ENCODE data around the gene YAE1. TPM values are rescaled to one million over a fixed set of nuclear protein-coding genes. Genes with fewer than 3 reads are reported as not detected.

YAE1 gene
- total RNA-seq, 1 donor from 2014 or later: 13.2 TPM

GRCh38 chr7:39554583-39555165 is 11.5 kb upstream of the YAE1 start:
- no peak overlapping the region for H3K4me3 ChIP-seq (ENCODE audit: low read depth, low read length)
- no peak for DNase-seq (ENCODE audit: low read depth)
- FAIRE-seq: no peak
- TF ChIP-seq CTCF (IDR thresholded peaks at IDR 0.05; ENCODE audit: insufficient read depth, low read length, severe bottlenecking): no peak
- H3K27me3 ChIP-seq (ENCODE audit: control insufficient read depth, insufficient read depth, low read length): peaks cover 2% of the 10 kb centered on the region
- H3K36me3 ChIP-seq (ENCODE audit: control insufficient read depth, insufficient read depth, low read length): no peaks in the 10 kb centered on the region

GRCh38 chr7:39557222-39557621 is 9.0 kb upstream of the YAE1 start:
- H3K4me3 ChIP-seq (ENCODE audit: low read depth, low read length): no peak overlapping the region
- TF ChIP-seq CTCF (IDR thresholded peaks at IDR 0.05; ENCODE audit: insufficient read depth, low read length, severe bottlenecking): no peak
- no peaks in the 10 kb centered on the region for H3K36me3 ChIP-seq (ENCODE audit: control insufficient read depth, insufficient read depth, low read length)
- FAIRE-seq (no peak), DNase-seq (ENCODE audit: low read depth) (no peak)
- H3K27me3 ChIP-seq (ENCODE audit: control insufficient read depth, insufficient read depth, low read length): peaks cover 2% of the 10 kb centered on the region

GRCh38 chr7:39557911-39558310 is 8.3 kb upstream of the YAE1 start:
- DNase-seq (ENCODE audit: low read depth) (no peak), FAIRE-seq (no peak)
- Histone ChIP-seq H3K36me3 (ENCODE audit: control insufficient read depth, insufficient read depth, low read length) (no peaks in the 10 kb centered on the region), H3K27me3 (ENCODE audit: control insufficient read depth, insufficient read depth, low read length) (peaks cover 2% of the 10 kb centered on the region), H3K4me3 (ENCODE audit: low read depth, low read length) (no peak overlapping the region)
- TF ChIP-seq CTCF (IDR thresholded peaks at IDR 0.05; ENCODE audit: insufficient read depth, low read length, severe bottlenecking): no peak

GRCh38 chr7:39560408-39560807 is 5.8 kb upstream of the YAE1 start:
- FAIRE-seq (no peak), DNase-seq (ENCODE audit: low read depth) (no peak)
- TF ChIP-seq CTCF (IDR thresholded peaks at IDR 0.05; ENCODE audit: insufficient read depth, low read length, severe bottlenecking): no peak
- Histone ChIP-seq H3K27me3 (ENCODE audit: control insufficient read depth, insufficient read depth, low read length) (no peaks in the 10 kb centered on the region), H3K4me3 (ENCODE audit: low read depth, low read length) (no peak overlapping the region), H3K36me3 (ENCODE audit: control insufficient read depth, insufficient read depth, low read length) (no peaks in the 10 kb centered on the region)

- Histone ChIP-seq H3K36me3 (ENCODE audit: control insufficient read depth, insufficient read depth, low read length) (no peaks in the 10 kb centered on the region), H3K4me3 (ENCODE audit: low read depth, low read length) (no peak overlapping the region), H3K27me3 (ENCODE audit: control insufficient read depth, insufficient read depth, low read length) (no peaks in the 10 kb centered on the region)
- DNase-seq (ENCODE audit: low read depth) (no peak), FAIRE-seq (no peak)
- TF ChIP-seq CTCF (IDR thresholded peaks at IDR 0.05; ENCODE audit: insufficient read depth, low read length, severe bottlenecking): no peak
Observed at GRCh38 chr7:39560997-39561396, 5.2 kb upstream of the YAE1 start.

GRCh38 chr7:39565538-39565937 is 666 bp upstream of the YAE1 start:
- TF ChIP-seq CTCF (IDR thresholded peaks at IDR 0.05; ENCODE audit: insufficient read depth, low read length, severe bottlenecking): no peak
- FAIRE-seq (no peak), DNase-seq (ENCODE audit: low read depth) (peak; percentile 71)
- Histone ChIP-seq H3K4me3 (ENCODE audit: low read depth, low read length) (peak overlapping the region; percentile 93), H3K27me3 (ENCODE audit: control insufficient read depth, insufficient read depth, low read length) (no peaks in the 10 kb centered on the region), H3K36me3 (ENCODE audit: control insufficient read depth, insufficient read depth, low read length) (no peaks in the 10 kb centered on the region)
